IPS DF 6.9 (cell line): ENCODE results near the gene DUSP14.

ENCODE experiments used
- DNase-seq: peaks from one replicate; pipeline ENCODE4 v3.0.0-alpha.2; 2013; ENCODE audit warnings: low read depth, low spot score
- H3K27ac ChIP-seq: one replicate; pipeline ENCODE4 v1.5.1; 2013; ENCODE audit warnings: low read length, control low read depth
- H3K27me3 ChIP-seq: 2 replicates; pipeline ENCODE4 v1.6.1; 2013; ENCODE audit warnings: mild to moderate bottlenecking, low read length; ENCODE audit not compliant: control insufficient read depth, insufficient read depth
- H3K36me3 ChIP-seq: 2 replicates; pipeline ENCODE4 v1.6.1; 2013; ENCODE audit warnings: low read length; ENCODE audit not compliant: control insufficient read depth, insufficient read depth
- H3K4me1 ChIP-seq: 2 replicates; pipeline ENCODE4 v1.6.1; 2013; ENCODE audit warnings: low read length; ENCODE audit not compliant: control insufficient read depth, insufficient read depth
- H3K4me3 ChIP-seq: 2 replicates; pipeline ENCODE4 v1.5.1; 2013; ENCODE audit warnings: mild to moderate bottlenecking, low read length
- H3K9me3 ChIP-seq: 2 replicates; pipeline ENCODE4 v1.6.1; 2013; ENCODE audit warnings: low read length, inconsistent platforms; ENCODE audit not compliant: control insufficient read depth, insufficient read depth
- WGBS: extraction: QIAGEN DNeasy Blood & Tissue Kit; methylation state at CpG from one replicate; pipeline ENCODE4 v1.1.7; 2013; ENCODE audit warnings: mixed read lengths, missing lambda C conversion rate; ENCODE audit not compliant: insufficient read length, insufficient coverage; 5-methylcytosine and 5-hydroxymethylcytosine counted together

DUSP14 gene

GRCh38 chr17:37513711-37514110 is 24.0 kb downstream of the DUSP14 start:
- no peak overlapping the region for H3K4me3 ChIP-seq
- H3K27me3 ChIP-seq: no peaks in the 10 kb centered on the region
- H3K27ac ChIP-seq: no peak overlapping the region
- H3K36me3 ChIP-seq: peaks cover 9% of the 10 kb centered on the region
- no peak for DNase-seq
- no CpG with 5 or more reads among the region's 10 CpGs for WGBS
- H3K4me1 ChIP-seq: no peaks in the 10 kb centered on the region
- no peaks in the 10 kb centered on the region for H3K9me3 ChIP-seq

GRCh38 chr17:37516127-37516571 is 26.5 kb downstream of the DUSP14 start:
- no CpG with 5 or more reads among the region's 6 CpGs for WGBS
- DNase-seq: no peak
- H3K27ac ChIP-seq: no peak overlapping the region
- no peak overlapping the region for H3K4me3 ChIP-seq
- no peaks in the 10 kb centered on the region for H3K9me3 ChIP-seq
- no peaks in the 10 kb centered on the region for H3K4me1 ChIP-seq
- no peaks in the 10 kb centered on the region for H3K27me3 ChIP-seq
- H3K36me3 ChIP-seq: peaks cover 9% of the 10 kb centered on the region

- no peaks in the 10 kb centered on the region for H3K4me1 ChIP-seq
- WGBS: no CpG with 5 or more reads among the region's 4 CpGs
- H3K36me3 ChIP-seq: peaks cover 5% of the 10 kb centered on the region
- no peaks in the 10 kb centered on the region for H3K9me3 ChIP-seq
- no peak overlapping the region for H3K4me3 ChIP-seq
- no peaks in the 10 kb centered on the region for H3K27me3 ChIP-seq
- no peak overlapping the region for H3K27ac ChIP-seq
- DNase-seq: no peak
Observed at GRCh38 chr17:37517881-37518280, 28.2 kb downstream of the DUSP14 start.

- Histone ChIP-seq H3K27ac (no peak overlapping the region), H3K9me3 (no peaks in the 10 kb centered on the region; the same call in 1 of the 2 replicates), H3K36me3 (peaks cover 8% of the 10 kb centered on the region), H3K4me1 (no peaks in the 10 kb centered on the region), H3K27me3 (no peaks in the 10 kb centered on the region), H3K4me3 (no peak overlapping the region)
- WGBS: no CpG with 5 or more reads among the region's 8 CpGs
- no peak for DNase-seq
Observed at GRCh38 chr17:37518826-37519225, 29.1 kb downstream of the DUSP14 start.

GRCh38 chr17:37519251-37519985 is 29.7 kb downstream of the DUSP14 start:
- H3K9me3 ChIP-seq: no peaks in the 10 kb centered on the region; the same call in 1 of the 2 replicates
- no peaks in the 10 kb centered on the region for H3K27me3 ChIP-seq
- H3K27ac ChIP-seq: no peak overlapping the region
- H3K4me1 ChIP-seq: no peaks in the 10 kb centered on the region
- no CpG with 5 or more reads among the region's 5 CpGs for WGBS
- no peak overlapping the region for H3K4me3 ChIP-seq
- H3K36me3 ChIP-seq: peaks cover 8% of the 10 kb centered on the region; the same call in 1 of the 2 replicates
- no peak for DNase-seq

GRCh38 chr17:37520174-37520573 is 30.5 kb downstream of the DUSP14 start:
- Histone ChIP-seq H3K27me3 (no peaks in the 10 kb centered on the region), H3K36me3 (peaks cover 8% of the 10 kb centered on the region; the same call in 1 of the 2 replicates), H3K27ac (no peak overlapping the region), H3K4me1 (no peaks in the 10 kb centered on the region), H3K9me3 (no peaks in the 10 kb centered on the region; the same call in 1 of the 2 replicates), H3K4me3 (no peak overlapping the region)
- DNase-seq: no peak
- WGBS: no CpG with 5 or more reads among the region's 8 CpGs

GRCh38 chr17:37521821-37522220 is 32.1 kb downstream of the DUSP14 start:
- Histone ChIP-seq H3K27ac (no peak overlapping the region), H3K9me3 (no peaks in the 10 kb centered on the region; the same call in 1 of the 2 replicates), H3K36me3 (peaks cover 8% of the 10 kb centered on the region; the same call in 1 of the 2 replicates), H3K27me3 (no peaks in the 10 kb centered on the region), H3K4me1 (no peaks in the 10 kb centered on the region), H3K4me3 (no peak overlapping the region)
- WGBS: no CpG with 5 or more reads among the region's 5 CpGs
- DNase-seq: no peak

- Histone ChIP-seq H3K36me3 (peaks cover 5% of the 10 kb centered on the region; the same call in 1 of the 2 replicates), H3K4me3 (no peak overlapping the region), H3K4me1 (no peaks in the 10 kb centered on the region), H3K27me3 (no peaks in the 10 kb centered on the region), H3K27ac (no peak overlapping the region), H3K9me3 (no peaks in the 10 kb centered on the region; the same call in 1 of the 2 replicates)
- DNase-seq: no peak
- no CpG with 5 or more reads among the region's 8 CpGs for WGBS
Observed at GRCh38 chr17:37523715-37524219, 34.1 kb downstream of the DUSP14 start.

GRCh38 chr17:37527249-37527851 is 37.7 kb downstream of the DUSP14 start:
- WGBS: no CpG with 5 or more reads among the region's 5 CpGs
- H3K36me3 ChIP-seq: peaks cover 5% of the 10 kb centered on the region; the same call in 1 of the 2 replicates
- DNase-seq: peak; percentile 33

GRCh38 chr17:37530420-37530819 is 40.7 kb downstream of the DUSP14 start:
- no peak overlapping the region for H3K27ac ChIP-seq
- H3K4me3 ChIP-seq: no peak overlapping the region
- H3K9me3 ChIP-seq: no peaks in the 10 kb centered on the region
- DNase-seq: no peak
- H3K36me3 ChIP-seq: no peaks in the 10 kb centered on the region; the same call in 1 of the 2 replicates
- no peaks in the 10 kb centered on the region for H3K27me3 ChIP-seq
- no CpG with 5 or more reads among the region's 4 CpGs for WGBS
- no peaks in the 10 kb centered on the region for H3K4me1 ChIP-seq

More at GRCh38 chr17:37527249-37527851, 37.7 kb downstream of the DUSP14 start:
- H3K4me1 ChIP-seq: no peaks in the 10 kb centered on the region
- H3K4me3 ChIP-seq: no peak overlapping the region
- H3K27ac ChIP-seq: no peak overlapping the region
- no peaks in the 10 kb centered on the region; the same call in 1 of the 2 replicates for H3K9me3 ChIP-seq
- H3K27me3 ChIP-seq: no peaks in the 10 kb centered on the region
